KOPT-K1 (cell line): ENCODE data around the gene C11orf87.

ENCODE experiments used
- H3K27ac ChIP-seq: fragments of 200-600 bp; sonication (generic); 2 replicates; pipeline ENCODE4 v1.5.1; 2016; ENCODE audit warnings: antibody characterized with exemption, mild to moderate bottlenecking, low read depth, low read length; ENCODE audit not compliant: poor library complexity, severe bottlenecking
- H3K36me3 ChIP-seq: fragments of 200-600 bp; sonication (generic); 2 replicates; pipeline ENCODE4 v1.5.1; 2017; ENCODE audit warnings: antibody characterized with exemption, mild to moderate bottlenecking, low read length, moderate library complexity; ENCODE audit not compliant: insufficient read depth
- H3K9me3 ChIP-seq: fragments of 200-600 bp; sonication (generic); 2 replicates; pipeline ENCODE4 v1.5.1; 2017; ENCODE audit warnings: antibody characterized with exemption, low read length, mild to moderate bottlenecking; ENCODE audit not compliant: insufficient read depth, poor library complexity, severe bottlenecking

C11orf87 gene

DNA sequence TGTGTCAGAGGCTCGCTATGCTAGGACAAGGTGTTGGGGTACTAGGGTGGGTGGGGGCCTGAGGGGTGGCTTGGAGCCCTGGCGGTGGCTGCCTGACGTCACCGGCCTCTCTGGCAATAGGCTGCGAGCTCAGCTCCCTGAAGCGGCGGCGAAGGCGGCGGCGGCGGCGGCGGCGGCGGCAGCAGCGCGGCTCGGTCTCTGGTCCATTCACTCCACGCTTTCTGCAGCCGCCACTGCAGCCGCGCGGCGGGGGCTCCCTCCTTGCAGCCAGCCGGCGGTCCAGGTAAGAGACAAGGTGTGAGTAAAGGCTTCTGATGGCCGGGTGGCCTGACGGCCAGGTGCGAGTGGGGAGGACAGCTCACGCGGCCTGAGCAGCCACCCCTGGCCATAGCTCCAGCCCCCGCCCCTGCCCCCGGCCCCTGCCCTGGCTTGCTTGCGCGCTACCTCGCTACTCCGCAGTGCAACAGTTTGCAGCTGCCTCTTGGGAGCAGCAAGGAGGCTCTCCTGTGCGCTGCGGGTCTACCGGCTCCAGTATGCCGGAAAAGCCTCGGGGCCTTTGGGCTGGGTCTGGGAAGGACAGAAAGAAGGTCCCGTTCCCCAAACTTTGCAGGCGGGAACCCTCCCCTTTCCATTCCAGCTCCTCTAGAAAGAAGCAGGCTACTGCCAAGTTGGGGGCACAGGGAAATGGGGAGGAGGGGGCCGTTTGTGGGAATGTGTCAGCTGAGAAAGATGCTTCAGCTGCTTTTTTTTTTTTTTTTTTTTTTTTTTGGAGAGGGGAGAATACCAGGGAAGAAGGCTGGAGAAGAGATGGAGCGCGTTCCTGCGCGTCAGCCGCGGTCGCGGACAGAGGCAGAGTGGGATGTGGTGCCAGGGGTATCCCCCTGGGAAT, at the start of gene C11orf87:
TSS of gene C11orf87 (plus strand) at position 210 of the 889 bp plus-strand sequence. CDS start 1,444 bp downstream, outside the sequence.
- Histone ChIP-seq H3K27ac (no peak within 1 kb of the TSS), H3K36me3 (no peaks in the 10 kb centered on the region), H3K9me3 (peaks cover 11% of the 10 kb centered on the region)

GRCh38 chr11:109374032-109374431, 48.0 kb upstream of the C11orf87 start:
- no peaks in the 10 kb centered on the region for H3K36me3 ChIP-seq
- no peak overlapping the region for H3K27ac ChIP-seq
- H3K9me3 ChIP-seq: no peaks in the 10 kb centered on the region

- Histone ChIP-seq H3K9me3 (no peaks in the 10 kb centered on the region), H3K36me3 (no peaks in the 10 kb centered on the region)
These were observed 47.5 kb upstream of the C11orf87 start for GRCh38 chr11:109374441-109374840.

GRCh38 chr11:109377039-109377742, 44.8 kb upstream of the C11orf87 start:
- no peak overlapping the region for H3K27ac ChIP-seq
- no peaks in the 10 kb centered on the region for H3K36me3 ChIP-seq
- H3K9me3 ChIP-seq: no peaks in the 10 kb centered on the region

More at GRCh38 chr11:109374441-109374840, 47.5 kb upstream of the C11orf87 start:
- no peak overlapping the region for H3K27ac ChIP-seq

GRCh38 chr11:109378034-109378433, 44.0 kb upstream of the C11orf87 start:
- Histone ChIP-seq H3K27ac (no peak overlapping the region), H3K9me3 (no peaks in the 10 kb centered on the region), H3K36me3 (no peaks in the 10 kb centered on the region)

GRCh38 chr11:109383306-109383705, 38.7 kb upstream of the C11orf87 start:
- Histone ChIP-seq H3K36me3 (no peaks in the 10 kb centered on the region), H3K9me3 (no peaks in the 10 kb centered on the region), H3K27ac (no peak overlapping the region)

DNA sequence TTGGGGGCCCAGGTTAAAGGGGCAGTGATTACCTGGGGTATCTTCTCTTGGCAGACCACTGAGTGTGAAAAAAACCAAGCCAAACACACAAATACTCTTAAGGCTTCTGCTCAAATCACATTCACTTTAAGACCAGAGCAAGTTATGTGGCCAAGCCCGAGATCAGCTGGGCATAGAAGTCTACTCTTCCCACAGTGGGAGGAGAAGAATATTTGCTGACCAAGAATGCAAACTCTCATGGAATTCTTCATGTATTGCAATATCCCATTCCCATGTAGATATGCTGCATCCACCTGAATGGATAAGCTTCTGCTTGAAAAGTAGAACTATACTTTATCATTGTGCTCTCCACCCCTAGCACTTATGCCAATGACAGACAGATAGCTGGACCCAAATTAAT, 37.1 kb upstream of the C11orf87 start:
- Histone ChIP-seq H3K27ac (no peak overlapping the region), H3K36me3 (no peaks in the 10 kb centered on the region), H3K9me3 (no peaks in the 10 kb centered on the region)

GRCh38 chr11:109388982-109389381, 33.0 kb upstream of the C11orf87 start:
- Histone ChIP-seq H3K36me3 (no peaks in the 10 kb centered on the region), H3K27ac (no peak overlapping the region), H3K9me3 (no peaks in the 10 kb centered on the region)

GRCh38 chr11:109390752-109391151, 31.2 kb upstream of the C11orf87 start:
- Histone ChIP-seq H3K9me3 (no peaks in the 10 kb centered on the region), H3K27ac (no peak overlapping the region), H3K36me3 (no peaks in the 10 kb centered on the region)

GRCh38 chr11:109401545-109401944, 20.4 kb upstream of the C11orf87 start:
- no peaks in the 10 kb centered on the region for H3K36me3 ChIP-seq
- H3K27ac ChIP-seq: no peak overlapping the region
- no peaks in the 10 kb centered on the region for H3K9me3 ChIP-seq

GRCh38 chr11:109405671-109406070, 16.3 kb upstream of the C11orf87 start:
- Histone ChIP-seq H3K36me3 (no peaks in the 10 kb centered on the region), H3K9me3 (no peaks in the 10 kb centered on the region), H3K27ac (no peak overlapping the region)

DNA sequence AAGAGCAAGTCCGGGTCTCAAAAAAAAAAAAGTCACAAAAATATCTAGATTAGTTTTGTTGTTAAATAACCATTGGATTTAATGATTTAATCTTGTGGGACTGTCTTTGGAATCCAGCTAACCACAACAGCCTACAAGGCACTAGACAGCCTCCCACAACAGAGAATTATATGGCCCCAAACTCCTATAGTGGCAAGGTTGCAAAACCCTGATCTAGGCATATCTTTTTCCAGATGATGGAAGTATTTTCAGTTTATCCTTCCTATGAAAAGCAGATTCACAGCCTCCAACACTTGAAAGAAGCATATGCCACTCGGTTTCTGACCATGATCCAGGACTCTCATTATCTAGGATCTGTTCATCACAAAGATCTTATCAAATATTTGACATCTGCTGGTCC, 5.4 kb upstream of the C11orf87 start:
- no peak overlapping the region for H3K27ac ChIP-seq
- no peaks in the 10 kb centered on the region for H3K9me3 ChIP-seq

GRCh38 chr11:109422870-109423465, 978 bp downstream of the C11orf87 start:
- Histone ChIP-seq H3K36me3 (no peaks in the 10 kb centered on the region), H3K27ac (no peak overlapping the region), H3K9me3 (peaks cover 11% of the 10 kb centered on the region)

More for the DNA sequence above, 5.4 kb upstream of the C11orf87 start:
- H3K36me3 ChIP-seq: no peaks in the 10 kb centered on the region

DNA sequence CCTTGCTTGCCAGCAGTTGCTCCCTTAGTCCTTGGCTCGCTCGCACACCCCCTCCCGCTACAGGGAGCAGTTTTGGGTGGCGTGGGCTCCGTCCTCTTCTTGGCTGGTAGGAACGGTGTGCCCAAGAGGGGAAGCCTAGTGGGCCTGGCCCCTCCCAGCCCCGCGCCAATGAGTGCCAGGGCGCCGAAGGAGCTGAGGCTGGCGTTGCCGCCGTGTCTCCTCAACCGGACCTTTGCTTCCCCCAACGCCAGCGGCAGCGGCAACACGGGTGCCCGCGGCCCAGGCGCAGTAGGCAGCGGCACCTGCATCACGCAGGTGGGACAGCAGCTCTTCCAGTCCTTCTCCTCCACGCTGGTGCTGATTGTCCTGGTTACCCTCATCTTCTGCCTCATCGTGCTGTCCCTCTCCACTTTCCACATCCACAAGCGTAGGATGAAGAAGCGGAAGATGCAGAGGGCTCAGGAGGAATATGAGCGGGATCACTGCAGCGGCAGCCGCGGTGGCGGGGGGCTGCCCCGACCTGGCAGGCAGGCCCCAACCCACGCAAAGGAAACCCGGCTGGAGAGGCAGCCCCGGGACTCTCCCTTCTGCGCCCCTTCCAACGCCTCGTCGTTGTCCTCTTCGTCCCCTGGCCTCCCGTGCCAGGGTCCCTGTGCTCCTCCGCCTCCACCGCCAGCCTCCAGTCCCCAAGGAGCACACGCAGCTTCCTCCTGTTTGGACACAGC, 1.6 kb downstream of the C11orf87 start:
- H3K9me3 ChIP-seq: peaks cover 11% of the 10 kb centered on the region
- H3K36me3 ChIP-seq: no peaks in the 10 kb centered on the region
- H3K27ac ChIP-seq: no peak overlapping the region

DNA sequence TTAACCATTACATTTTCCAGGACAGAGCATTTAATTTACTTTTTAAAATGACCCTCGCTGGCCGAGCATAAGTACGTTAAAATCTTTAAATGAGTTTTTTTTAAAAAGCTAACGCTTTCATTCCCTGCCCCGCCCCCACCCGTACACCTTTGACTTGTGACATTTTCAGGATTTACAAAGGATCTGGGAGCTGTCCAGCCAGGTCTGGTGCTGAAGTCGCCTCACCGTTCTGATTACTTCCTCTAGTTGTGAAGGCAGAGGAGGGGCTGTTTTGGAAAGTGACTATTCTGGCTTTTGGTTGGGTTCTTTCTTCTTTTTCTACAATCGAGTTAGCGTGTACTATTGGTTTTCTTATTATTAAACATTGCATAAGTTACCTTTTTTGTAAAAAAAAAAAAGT, 2.9 kb downstream of the C11orf87 start:
- Histone ChIP-seq H3K27ac (no peak overlapping the region), H3K36me3 (no peaks in the 10 kb centered on the region)

More for the DNA sequence above, 2.9 kb downstream of the C11orf87 start:
- H3K9me3 ChIP-seq: peaks cover 11% of the 10 kb centered on the region
